HG03103 (cell line): Measurements from ENCODE around the gene ALG11.

ENCODE experiments used
- ATAC-seq: cut with Tn5 transposase; IDR thresholded peaks from one replicate; pipeline ENCODE4 v1.9.1; 2021; ENCODE audit warnings: low read depth; ENCODE audit not compliant: unreplicated experiment

The ALG11 gene

GRCh38 chr13:51997186-51997585 lies 15.0 kb upstream of the ALG11 start:
- no peak for ATAC-seq

- no peak for ATAC-seq
Measured at GRCh38 chr13:51997641-51998330, 14.4 kb upstream of the ALG11 start.

- no peak for ATAC-seq
Measured at GRCh38 chr13:51998723-51999509, 13.3 kb upstream of the ALG11 start.

- no peak for ATAC-seq
Measured at GRCh38 chr13:51999510-51999911, 12.7 kb upstream of the ALG11 start.

GRCh38 chr13:51999921-52000320 lies 12.3 kb upstream of the ALG11 start:
- no peak for ATAC-seq

- ATAC-seq: peak; percentile 83
Measured at GRCh38 chr13:52001120-52001731, 11.0 kb upstream of the ALG11 start.

- no peak for ATAC-seq
Measured at GRCh38 chr13:52002361-52002760, 9.8 kb upstream of the ALG11 start.

- no peak for ATAC-seq
Measured at GRCh38 chr13:52003541-52003940, 8.7 kb upstream of the ALG11 start.

- ATAC-seq: no peak
Measured at GRCh38 chr13:52004511-52005170, 7.6 kb upstream of the ALG11 start.

- no peak for ATAC-seq
Measured at GRCh38 chr13:52005841-52006522, 6.2 kb upstream of the ALG11 start.

- ATAC-seq: no peak
Measured at GRCh38 chr13:52006523-52007245, 5.5 kb upstream of the ALG11 start.

- ATAC-seq: no peak
Measured at GRCh38 chr13:52009946-52010345, 2.3 kb upstream of the ALG11 start.

- ATAC-seq: no peak
Measured at GRCh38 chr13:52010890-52011631, 1.1 kb upstream of the ALG11 start, which contains the start of gene ATP7B. Gene ATP7B, minus strand, starts transcription at chr13:52011450. Its CDS starts 113 bp downstream, at chr13:52011337.

GRCh38 chr13:52012512-52012836 lies 276 bp downstream of the ALG11 start:
- no peak for ATAC-seq

GRCh38 chr13:52016296-52016695 lies 4.1 kb downstream of the ALG11 start:
- ATAC-seq: no peak

- ATAC-seq: no peak
Measured at GRCh38 chr13:52020191-52020590, 8.0 kb downstream of the ALG11 start.

- ATAC-seq: no peak
Measured at GRCh38 chr13:52022356-52022755, 10.2 kb downstream of the ALG11 start.

- ATAC-seq: no peak
Measured at GRCh38 chr13:52024481-52024880, 12.3 kb downstream of the ALG11 start, which contains the start of gene UTP14C. Gene UTP14C, plus strand, starts transcription at chr13:52024691. Its CDS starts 4,114 bp downstream, at chr13:52028805.
